GM23248 (cell line): ENCODE results near the gene PID1.

ENCODE experiments used
- EZH2 ChIP-seq: fragments of 200-600 bp; sonication (generic); IDR thresholded peaks from 2 replicates; pipeline ENCODE4 v1.6.1; 2018; ENCODE audit warnings: antibody characterized with exemption, mild to moderate bottlenecking; ENCODE audit not compliant: insufficient read depth, poor library complexity, severe bottlenecking
- EZH2phosphoT487 ChIP-seq: fragments of 200-600 bp; sonication (generic); IDR thresholded peaks from 2 replicates; pipeline ENCODE4 v1.6.1; 2018; ENCODE audit warnings: antibody characterized with exemption, moderate library complexity, mild to moderate bottlenecking, low read depth; ENCODE audit not compliant: insufficient read depth

GRCh38 chr2:229235131-229235914 lies 35.8 kb downstream of the PID1 start:
- no peak for TF ChIP-seq EZH2
- TF ChIP-seq EZH2phosphoT487, result no peak
